ENCODE measurements around the gene TUBA3D.
"Not testable (repeated sequence)": the region's sequence is repeated elsewhere in the genome, so short reads cannot be mapped to it uniquely, and the experiment has no call there.

TUBA3D gene

DNA sequence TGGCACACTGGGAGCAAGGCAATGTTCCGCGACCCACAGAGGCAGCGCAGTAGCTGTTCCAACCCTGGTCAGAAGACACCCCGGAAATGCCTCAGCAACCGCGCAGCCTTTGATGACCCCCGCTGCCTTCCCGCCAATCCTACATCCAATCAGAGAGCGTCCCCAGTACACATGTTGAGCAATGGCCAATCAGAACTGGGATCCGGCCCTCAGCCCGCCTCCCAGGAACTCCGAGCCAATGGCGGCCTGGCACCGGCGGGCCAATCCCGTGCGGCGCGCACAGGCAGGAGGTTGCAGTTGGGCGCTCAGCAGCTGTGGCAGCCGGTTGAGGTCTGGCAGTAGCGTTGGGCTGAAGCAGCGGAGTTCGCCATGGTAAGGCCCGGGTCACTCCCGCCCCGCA, at the start of gene TUBA3D:
TSS of gene TUBA3D (plus strand) at position 289 of the 400 bp plus-strand sequence. CDS start at position 370, 81 bp downstream.
- DNase-seq (ENCODE audit: low spot score), result no peak

- DNase-seq (ENCODE audit: low spot score), result no peak
Observed at GRCh38 chr2:131426727-131427126, 49.2 kb upstream of the TUBA3D start.

DNA sequence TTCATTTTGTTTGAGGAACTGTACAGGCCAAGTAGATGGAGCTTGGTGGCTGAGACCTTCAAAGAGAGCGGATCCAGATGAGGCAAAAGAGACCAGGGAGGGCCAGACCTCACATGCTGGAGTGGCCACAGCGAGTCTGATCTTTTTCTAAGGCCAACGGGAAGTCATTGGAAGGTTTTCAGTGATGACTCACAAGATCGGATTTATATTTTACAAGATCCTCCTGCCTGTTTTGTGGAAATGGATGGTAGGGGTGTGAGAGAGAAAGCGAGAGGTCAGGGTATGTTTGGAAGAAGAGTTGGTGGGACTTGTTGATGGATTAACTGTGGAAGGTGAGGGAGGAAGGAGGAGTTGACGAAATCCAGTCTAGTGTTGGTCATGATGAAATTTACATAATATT, 44.6 kb upstream of the TUBA3D start:
- DNase-seq (ENCODE audit: low spot score), result no peak

- not testable (repeated sequence) for DNase-seq (ENCODE audit: low spot score)
Observed at GRCh38 chr2:131440742-131441468, 35.0 kb upstream of the TUBA3D start.

GRCh38 chr2:131444736-131445514, 31.0 kb upstream of the TUBA3D start:
- not testable (repeated sequence) for DNase-seq (ENCODE audit: low spot score)

DNA sequence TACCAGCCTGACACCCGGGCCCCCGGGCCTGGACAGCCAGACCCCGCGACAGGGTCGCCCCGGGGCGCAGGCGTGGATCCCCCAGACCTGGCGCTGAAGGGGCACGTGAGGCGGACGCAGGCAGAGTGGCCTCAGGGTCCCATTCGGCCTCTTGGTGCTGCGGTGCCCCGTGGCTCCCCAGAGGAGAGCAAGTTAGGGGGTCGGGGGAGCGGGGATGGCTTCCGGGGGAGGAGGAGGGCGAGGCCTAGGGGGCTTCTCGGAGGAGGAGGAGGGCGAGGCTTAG, 30.5 kb upstream of the TUBA3D start:
- DNase-seq (ENCODE audit: low spot score), result not testable (repeated sequence)

GRCh38 chr2:131445896-131446295, 30.0 kb upstream of the TUBA3D start:
- DNase-seq (ENCODE audit: low spot score), result no peak

DNA sequence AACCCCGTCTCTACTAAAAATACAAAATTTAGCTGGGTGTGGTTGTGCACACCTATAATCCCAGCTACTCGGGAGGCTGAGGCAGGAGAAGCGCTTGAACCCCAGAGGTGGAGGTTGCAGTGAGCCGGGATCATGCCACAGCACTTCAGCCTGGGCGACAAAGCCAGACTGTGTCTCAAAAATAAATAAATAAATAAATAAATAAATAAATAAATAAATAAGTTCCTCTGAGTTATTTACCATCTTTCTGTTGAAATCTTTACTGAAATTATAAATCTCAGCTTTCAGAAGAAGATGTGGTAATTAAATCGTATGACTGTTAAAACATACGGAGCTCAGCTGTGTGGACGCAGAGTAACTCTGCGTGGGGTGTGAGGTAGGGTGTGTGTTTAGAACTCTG, 27.9 kb upstream of the TUBA3D start:
- DNase-seq (ENCODE audit: low spot score), result not testable (repeated sequence)

- DNase-seq (ENCODE audit: low spot score), result not testable (repeated sequence)
Observed at GRCh38 chr2:131451265-131451949, 24.5 kb upstream of the TUBA3D start.

DNA sequence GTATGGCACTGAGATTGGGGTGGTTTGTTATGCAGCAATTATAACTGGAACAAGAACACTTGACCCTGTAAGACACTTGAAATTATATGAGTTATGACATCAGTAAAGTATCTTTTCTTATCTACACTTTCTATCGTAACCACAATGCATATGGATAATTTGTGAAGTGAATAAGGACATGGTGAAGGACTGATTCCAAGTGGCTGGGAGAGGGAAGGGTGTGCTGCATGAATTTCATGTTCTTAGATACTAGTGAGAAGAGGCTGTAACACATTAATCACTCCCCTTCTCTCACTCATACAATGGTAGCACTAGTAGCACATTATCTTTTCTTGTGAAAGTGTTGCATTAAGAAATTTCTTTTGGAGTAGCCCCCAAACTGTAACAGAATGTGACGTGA, 21.0 kb upstream of the TUBA3D start:
- DNase-seq (ENCODE audit: low spot score), result not testable (repeated sequence)

DNA sequence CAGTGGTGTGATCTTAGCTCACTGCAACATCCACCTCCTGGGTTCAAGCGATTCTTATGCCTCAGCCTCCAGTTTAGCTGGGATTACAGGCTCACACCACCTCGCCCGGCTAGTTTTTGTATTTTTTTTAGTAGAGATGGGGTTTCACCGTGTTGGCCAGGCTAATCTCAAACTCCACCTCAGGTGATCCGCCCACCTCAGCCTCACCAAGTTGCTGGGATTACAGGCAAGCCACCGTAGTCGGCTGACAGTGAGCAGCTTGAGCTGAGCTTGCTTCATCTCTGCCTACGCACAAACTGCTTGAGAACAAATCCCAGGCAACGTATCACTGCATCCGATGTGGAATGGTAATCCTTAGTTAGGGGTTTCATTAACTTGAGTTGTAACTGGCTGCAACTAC, 8.2 kb upstream of the TUBA3D start:
- DNase-seq (ENCODE audit: low spot score), result not testable (repeated sequence)

- DNase-seq (ENCODE audit: low spot score), result not testable (repeated sequence)
Observed at GRCh38 chr2:131470944-131471343, 5.0 kb upstream of the TUBA3D start.

DNA sequence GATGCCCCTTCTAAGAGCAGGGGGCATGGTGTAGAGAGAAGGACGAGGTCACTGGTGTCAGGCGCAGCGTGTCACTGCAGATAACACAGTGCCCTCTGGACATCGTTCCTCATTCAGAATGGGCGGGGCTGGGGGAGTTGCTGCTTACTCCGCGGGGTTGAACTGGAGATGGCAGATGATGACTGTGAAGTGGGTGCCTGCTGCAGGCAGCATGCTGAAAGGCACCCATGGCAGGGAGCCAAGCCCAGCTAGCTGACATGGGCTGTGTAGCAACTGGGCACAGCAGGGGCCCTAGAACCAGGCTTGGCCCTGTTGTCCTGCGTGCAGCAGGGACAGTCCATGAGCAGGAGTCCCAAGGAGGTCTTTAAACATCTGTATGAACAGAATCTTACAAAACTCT, 4.3 kb upstream of the TUBA3D start:
- not testable (repeated sequence) for DNase-seq (ENCODE audit: low spot score)

DNA sequence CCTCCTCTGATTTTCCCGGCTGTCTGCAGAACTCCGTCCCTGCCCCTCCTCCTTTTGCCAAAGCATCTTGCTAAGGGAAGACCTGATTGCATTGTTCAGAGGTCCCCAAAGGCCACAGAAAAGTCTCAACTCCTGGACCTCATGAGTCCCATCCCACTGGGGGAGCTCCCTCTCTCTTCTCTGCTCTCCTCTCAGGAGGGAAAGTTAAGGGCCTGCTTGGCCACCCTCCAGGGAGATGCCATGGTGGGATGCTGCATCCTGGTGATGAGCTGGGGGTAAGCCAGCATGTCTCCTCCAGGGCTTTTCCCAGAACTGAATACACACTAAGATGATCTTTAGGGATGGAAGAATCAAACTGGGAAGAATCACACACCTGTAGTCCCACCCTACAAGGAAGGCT, 2.7 kb upstream of the TUBA3D start:
- DNase-seq (ENCODE audit: low spot score), result not testable (repeated sequence)

- DNase-seq (ENCODE audit: low spot score), result not testable (repeated sequence)
Observed at GRCh38 chr2:131476363-131476762, 444 bp downstream of the TUBA3D start.

DNA sequence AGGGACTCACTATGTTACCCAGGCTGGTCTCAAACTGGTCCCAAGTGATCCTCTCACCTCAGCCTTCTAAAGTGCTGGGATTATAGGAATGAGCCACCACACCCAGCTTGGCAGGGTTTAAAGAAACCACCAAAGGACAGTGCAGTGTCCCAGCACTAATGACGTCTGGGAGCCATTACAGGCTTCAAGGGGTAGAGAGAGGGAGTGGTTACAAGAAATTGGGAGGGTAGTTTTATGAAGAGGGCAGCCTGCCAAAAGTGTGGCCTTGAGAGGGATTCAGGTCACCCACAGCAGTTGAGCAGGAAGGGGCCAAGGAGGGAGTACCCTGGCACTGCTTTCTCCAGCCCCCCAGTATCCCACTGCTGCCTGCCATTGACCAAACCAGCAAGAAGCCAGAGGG, 1.3 kb downstream of the TUBA3D start:
- DNase-seq (ENCODE audit: low spot score), result not testable (repeated sequence)

DNA sequence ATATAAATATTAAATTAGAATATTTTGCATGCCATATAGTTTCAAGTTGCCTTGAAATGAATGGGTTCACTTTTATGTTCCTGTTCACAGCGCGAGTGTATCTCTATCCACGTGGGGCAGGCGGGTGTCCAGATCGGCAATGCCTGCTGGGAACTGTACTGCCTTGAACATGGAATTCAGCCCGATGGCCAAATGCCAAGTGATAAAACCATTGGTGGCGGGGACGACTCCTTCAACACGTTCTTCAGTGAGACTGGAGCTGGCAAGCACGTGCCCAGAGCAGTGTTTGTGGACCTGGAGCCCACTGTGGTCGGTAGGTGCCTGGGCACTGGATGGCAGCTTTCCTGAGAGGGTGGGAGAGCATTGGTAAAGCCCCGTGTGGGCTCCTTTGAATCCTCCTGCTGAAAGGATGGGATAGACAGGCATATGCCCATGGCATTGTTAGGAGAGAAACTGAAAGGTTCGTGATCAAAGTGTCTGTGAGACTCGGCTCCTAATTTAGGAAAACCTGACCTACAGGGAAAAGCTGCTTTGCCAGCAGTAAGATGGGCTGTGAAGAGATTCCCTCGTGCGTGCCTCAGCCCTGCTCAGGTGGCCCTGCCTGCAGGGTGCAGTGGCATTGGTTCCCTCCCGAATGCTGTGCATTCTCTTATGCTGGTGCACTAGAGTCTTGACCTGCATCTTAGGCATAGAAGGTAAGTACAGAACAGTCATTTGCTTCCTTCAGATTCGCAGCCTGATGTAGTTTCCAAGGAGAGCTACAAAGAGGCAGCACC, 2.3 kb downstream of the TUBA3D start:
- not testable (repeated sequence) for DNase-seq (ENCODE audit: low spot score)

DNA sequence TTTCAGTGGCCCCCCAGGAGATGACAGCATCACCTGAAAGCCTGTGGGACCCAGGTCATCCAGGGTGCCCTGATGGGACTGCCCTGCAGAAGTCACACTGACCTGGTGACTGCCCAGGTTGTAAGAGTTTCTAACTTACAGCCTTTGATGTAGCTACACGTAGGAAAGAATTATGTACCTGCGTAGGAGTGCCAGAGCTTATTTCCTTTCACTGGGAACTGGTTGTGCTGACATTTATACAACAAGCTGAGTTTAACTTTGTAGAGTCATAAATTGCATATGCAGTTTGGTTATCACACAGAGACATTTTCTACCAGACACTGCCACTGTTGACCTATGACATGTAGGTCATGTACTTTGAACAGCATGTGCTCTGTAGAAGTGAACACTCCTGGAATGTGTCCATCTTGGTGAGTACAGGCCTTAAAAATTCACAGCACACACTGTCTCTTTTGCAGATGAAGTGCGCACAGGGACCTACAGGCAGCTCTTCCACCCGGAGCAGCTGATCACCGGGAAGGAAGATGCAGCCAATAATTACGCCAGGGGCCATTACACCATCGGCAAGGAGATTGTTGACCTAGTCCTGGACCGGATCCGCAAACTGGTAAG, 3.0 kb downstream of the TUBA3D start:
- not testable (repeated sequence) for DNase-seq (ENCODE audit: low spot score)

- DNase-seq (ENCODE audit: low spot score), result not testable (repeated sequence)
Observed at GRCh38 chr2:131480351-131480750, 4.4 kb downstream of the TUBA3D start.

DNA sequence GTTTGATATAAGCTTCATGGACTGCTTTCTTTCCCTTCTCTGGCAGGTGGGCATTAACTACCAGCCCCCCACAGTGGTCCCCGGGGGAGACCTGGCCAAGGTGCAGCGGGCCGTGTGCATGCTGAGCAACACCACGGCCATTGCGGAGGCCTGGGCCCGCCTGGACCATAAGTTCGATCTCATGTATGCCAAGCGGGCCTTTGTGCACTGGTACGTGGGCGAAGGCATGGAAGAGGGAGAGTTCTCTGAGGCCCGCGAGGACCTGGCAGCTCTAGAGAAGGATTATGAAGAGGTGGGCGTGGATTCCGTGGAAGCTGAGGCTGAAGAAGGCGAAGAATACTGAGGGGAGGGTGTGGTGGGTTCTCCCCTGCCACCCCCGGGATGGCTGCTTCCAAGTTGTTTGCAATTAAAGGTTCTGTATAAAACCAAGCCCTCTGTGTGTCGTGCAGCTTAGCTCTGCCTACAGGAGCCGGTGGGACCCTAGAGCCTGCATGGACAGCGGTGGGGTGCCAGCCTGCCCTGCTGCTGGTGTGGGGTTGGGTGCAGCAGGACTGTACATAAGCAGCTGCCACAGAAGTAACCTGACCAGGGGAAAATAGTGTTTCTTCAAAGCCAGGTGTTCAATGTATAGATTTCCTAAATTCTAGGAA, 6.7 kb downstream of the TUBA3D start:
- not testable (repeated sequence) for DNase-seq (ENCODE audit: low spot score)

All from hepatic stellate cell (primary cell).